ENCODE measurements around the gene RALB. TPM values are rescaled to one million over a fixed set of nuclear protein-coding genes. Genes with fewer than 3 reads are reported as not detected.

The RALB gene
- total RNA-seq, 1 experiment from 2014 or later, result 7.2 TPM

GRCh38 chr2:120294008-120294340 is 41.3 kb downstream of the RALB start:
- H3K9me2 ChIP-seq (replicated peaks; ENCODE audit: insufficient read depth, low read length), result no peaks in the 10 kb centered on the region
- H3K79me2 ChIP-seq (ENCODE audit: low read length), result no peaks in the 10 kb centered on the region
- DNase-seq, result no peak
- H3K9ac ChIP-seq (ENCODE audit: low read length), result no peak overlapping the region
- H3K9me3 ChIP-seq (ENCODE audit: low read length), result no peaks in the 10 kb centered on the region
- no peak overlapping the region for H2AFZ ChIP-seq (ENCODE audit: low read length)
- 0 out of 2 replicates have a peak, but pooled peaks cover 4% of the 10 kb centered on the region for H4K20me1 ChIP-seq (ENCODE audit: insufficient read depth, low read depth, low read length)
- no peak overlapping the region for H3K27ac ChIP-seq (ENCODE audit: low read length)
- H3K27me3 ChIP-seq (ENCODE audit: low read length), result no peaks in the 10 kb centered on the region
- no peaks in the 10 kb centered on the region for H3K36me3 ChIP-seq (ENCODE audit: insufficient read depth, low read length)
- no peak overlapping the region for H3K4me2 ChIP-seq (ENCODE audit: low read depth, low read length, poor library complexity, severe bottlenecking)
- H3K4me1 ChIP-seq (ENCODE audit: low read length), result peaks cover 3% of the 10 kb centered on the region; the same call in 1 of the 2 replicates
- H3K4me3 ChIP-seq (ENCODE audit: low read length), result no peak overlapping the region

GRCh38 chr2:120298173-120298835 is 45.7 kb downstream of the RALB start:
- Histone ChIP-seq H3K4me3 (ENCODE audit: low read length) (no peak overlapping the region), H3K9me3 (ENCODE audit: low read length) (no peaks in the 10 kb centered on the region), H3K27ac (ENCODE audit: low read length) (no peak overlapping the region), H3K36me3 (ENCODE audit: insufficient read depth, low read length) (no peaks in the 10 kb centered on the region), H4K20me1 (ENCODE audit: insufficient read depth, low read depth, low read length) (0 out of 2 replicates have a peak, but pooled peaks cover 5% of the 10 kb centered on the region), H2AFZ (ENCODE audit: low read length) (no peak overlapping the region), H3K9ac (ENCODE audit: low read length) (no peak overlapping the region), H3K4me1 (ENCODE audit: low read length) (peaks cover 3% of the 10 kb centered on the region; the same call in 1 of the 2 replicates), H3K79me2 (ENCODE audit: low read length) (no peaks in the 10 kb centered on the region), H3K27me3 (ENCODE audit: low read length) (no peaks in the 10 kb centered on the region), H3K4me2 (ENCODE audit: low read depth, low read length, poor library complexity, severe bottlenecking) (no peak overlapping the region), H3K9me2 (replicated peaks; ENCODE audit: insufficient read depth, low read length) (no peaks in the 10 kb centered on the region)
- DNase-seq, result no peak

GRCh38 chr2:120299004-120299403 is 46.4 kb downstream of the RALB start:
- no peak overlapping the region for H3K27ac ChIP-seq (ENCODE audit: low read length)
- no peak overlapping the region for H3K9ac ChIP-seq (ENCODE audit: low read length)
- H3K4me2 ChIP-seq (ENCODE audit: low read depth, low read length, poor library complexity, severe bottlenecking), result no peak overlapping the region
- no peaks in the 10 kb centered on the region for H3K9me2 ChIP-seq (replicated peaks; ENCODE audit: insufficient read depth, low read length)
- H3K36me3 ChIP-seq (ENCODE audit: insufficient read depth, low read length), result no peaks in the 10 kb centered on the region
- DNase-seq, result no peak
- H2AFZ ChIP-seq (ENCODE audit: low read length), result no peak overlapping the region
- no peak overlapping the region for H3K4me3 ChIP-seq (ENCODE audit: low read length)
- no peaks in the 10 kb centered on the region for H3K79me2 ChIP-seq (ENCODE audit: low read length)
- H3K4me1 ChIP-seq (ENCODE audit: low read length), result peaks cover under 1% of the 10 kb centered on the region; the same call in 1 of the 2 replicates
- H3K27me3 ChIP-seq (ENCODE audit: low read length), result no peaks in the 10 kb centered on the region
- H4K20me1 ChIP-seq (ENCODE audit: insufficient read depth, low read depth, low read length), result 0 out of 2 replicates have a peak, but pooled peaks cover 5% of the 10 kb centered on the region
- no peaks in the 10 kb centered on the region for H3K9me3 ChIP-seq (ENCODE audit: low read length)

GRCh38 chr2:120299561-120299960 is 46.9 kb downstream of the RALB start:
- Histone ChIP-seq H3K4me2 (ENCODE audit: low read depth, low read length, poor library complexity, severe bottlenecking) (no peak overlapping the region), H2AFZ (ENCODE audit: low read length) (no peak overlapping the region), H3K4me1 (ENCODE audit: low read length) (no peaks in the 10 kb centered on the region), H3K27ac (ENCODE audit: low read length) (no peak overlapping the region), H3K36me3 (ENCODE audit: insufficient read depth, low read length) (no peaks in the 10 kb centered on the region), H3K9me3 (ENCODE audit: low read length) (no peaks in the 10 kb centered on the region), H3K4me3 (ENCODE audit: low read length) (no peak overlapping the region), H3K9me2 (replicated peaks; ENCODE audit: insufficient read depth, low read length) (no peaks in the 10 kb centered on the region), H3K27me3 (ENCODE audit: low read length) (no peaks in the 10 kb centered on the region), H3K9ac (ENCODE audit: low read length) (no peak overlapping the region), H4K20me1 (ENCODE audit: insufficient read depth, low read depth, low read length) (0 out of 2 replicates have a peak, but pooled peaks cover 5% of the 10 kb centered on the region), H3K79me2 (ENCODE audit: low read length) (no peaks in the 10 kb centered on the region)
- DNase-seq, result no peak

- Histone ChIP-seq H3K9ac (ENCODE audit: low read length) (no peak overlapping the region), H3K36me3 (ENCODE audit: insufficient read depth, low read length) (no peaks in the 10 kb centered on the region), H4K20me1 (ENCODE audit: insufficient read depth, low read depth, low read length) (0 out of 2 replicates have a peak, but pooled peaks cover 5% of the 10 kb centered on the region), H3K79me2 (ENCODE audit: low read length) (no peaks in the 10 kb centered on the region), H3K9me3 (ENCODE audit: low read length) (no peaks in the 10 kb centered on the region), H3K4me3 (ENCODE audit: low read length) (no peak overlapping the region), H3K4me1 (ENCODE audit: low read length) (no peaks in the 10 kb centered on the region; the same call in 1 of the 2 replicates), H3K9me2 (replicated peaks; ENCODE audit: insufficient read depth, low read length) (no peaks in the 10 kb centered on the region), H2AFZ (ENCODE audit: low read length) (no peak overlapping the region), H3K4me2 (ENCODE audit: low read depth, low read length, poor library complexity, severe bottlenecking) (no peak overlapping the region), H3K27ac (ENCODE audit: low read length) (no peak overlapping the region), H3K27me3 (ENCODE audit: low read length) (no peaks in the 10 kb centered on the region)
- DNase-seq, result no peak
These were observed 47.7 kb downstream of the RALB start for GRCh38 chr2:120300385-120300784.

- H3K4me3 ChIP-seq (ENCODE audit: low read length), result no peak overlapping the region
- H4K20me1 ChIP-seq (ENCODE audit: insufficient read depth, low read depth, low read length), result 0 out of 2 replicates have a peak, but pooled peaks cover 5% of the 10 kb centered on the region
- H3K9ac ChIP-seq (ENCODE audit: low read length), result no peak overlapping the region
- H3K27me3 ChIP-seq (ENCODE audit: low read length), result no peaks in the 10 kb centered on the region
- no peak for DNase-seq
- no peaks in the 10 kb centered on the region for H3K9me3 ChIP-seq (ENCODE audit: low read length)
- no peaks in the 10 kb centered on the region for H3K9me2 ChIP-seq (replicated peaks; ENCODE audit: insufficient read depth, low read length)
- H2AFZ ChIP-seq (ENCODE audit: low read length), result no peak overlapping the region
- no peaks in the 10 kb centered on the region for H3K36me3 ChIP-seq (ENCODE audit: insufficient read depth, low read length)
- H3K4me1 ChIP-seq (ENCODE audit: low read length), result peaks cover 8% of the 10 kb centered on the region
- no peak overlapping the region for H3K27ac ChIP-seq (ENCODE audit: low read length)
- no peak overlapping the region for H3K4me2 ChIP-seq (ENCODE audit: low read depth, low read length, poor library complexity, severe bottlenecking)
- H3K79me2 ChIP-seq (ENCODE audit: low read length), result no peaks in the 10 kb centered on the region
These were observed 48.6 kb downstream of the RALB start for GRCh38 chr2:120301284-120301683.

GRCh38 chr2:120302301-120302700 is 49.6 kb downstream of the RALB start:
- H2AFZ ChIP-seq (ENCODE audit: low read length), result no peak overlapping the region

GRCh38 chr2:120303177-120303576 is 50.5 kb downstream of the RALB start:
- no peak overlapping the region for H3K4me3 ChIP-seq (ENCODE audit: low read length)
- no peaks in the 10 kb centered on the region for H3K36me3 ChIP-seq (ENCODE audit: insufficient read depth, low read length)
- H3K9me3 ChIP-seq (ENCODE audit: low read length), result no peaks in the 10 kb centered on the region
- no peak overlapping the region for H3K27ac ChIP-seq (ENCODE audit: low read length)
- no peak overlapping the region for H2AFZ ChIP-seq (ENCODE audit: low read length)
- H3K79me2 ChIP-seq (ENCODE audit: low read length), result no peaks in the 10 kb centered on the region
- H3K9me2 ChIP-seq (replicated peaks; ENCODE audit: insufficient read depth, low read length), result no peaks in the 10 kb centered on the region
- H3K4me1 ChIP-seq (ENCODE audit: low read length), result peaks cover 18% of the 10 kb centered on the region
- H3K27me3 ChIP-seq (ENCODE audit: low read length), result no peaks in the 10 kb centered on the region
- no peak overlapping the region for H3K9ac ChIP-seq (ENCODE audit: low read length)
- H4K20me1 ChIP-seq (ENCODE audit: insufficient read depth, low read depth, low read length), result 0 out of 2 replicates have a peak, but pooled peaks cover 5% of the 10 kb centered on the region
- no peak for DNase-seq
- no peak overlapping the region for H3K4me2 ChIP-seq (ENCODE audit: low read depth, low read length, poor library complexity, severe bottlenecking)

More at GRCh38 chr2:120302301-120302700, 49.6 kb downstream of the RALB start:
- Histone ChIP-seq H3K36me3 (ENCODE audit: insufficient read depth, low read length) (no peaks in the 10 kb centered on the region), H3K9me3 (ENCODE audit: low read length) (no peaks in the 10 kb centered on the region), H3K4me2 (ENCODE audit: low read depth, low read length, poor library complexity, severe bottlenecking) (no peak overlapping the region), H3K27ac (ENCODE audit: low read length) (no peak overlapping the region), H3K9ac (ENCODE audit: low read length) (no peak overlapping the region), H3K79me2 (ENCODE audit: low read length) (no peaks in the 10 kb centered on the region), H4K20me1 (ENCODE audit: insufficient read depth, low read depth, low read length) (0 out of 2 replicates have a peak, but pooled peaks cover 5% of the 10 kb centered on the region), H3K4me1 (ENCODE audit: low read length) (peaks cover 9% of the 10 kb centered on the region), H3K9me2 (replicated peaks; ENCODE audit: insufficient read depth, low read length) (no peaks in the 10 kb centered on the region), H3K27me3 (ENCODE audit: low read length) (no peaks in the 10 kb centered on the region), H3K4me3 (ENCODE audit: low read length) (no peak overlapping the region)
- DNase-seq, result no peak

Data from Karpas-422 (cell line).